ENCODE results near the gene EDIL3. TPM values are rescaled to one million over a fixed set of nuclear protein-coding genes. Genes with fewer than 3 reads are reported as not detected.
"Not testable (repeated sequence)": the region's sequence is repeated elsewhere in the genome, so short reads cannot be mapped to it uniquely, and the experiment has no call there.

The EDIL3 gene
- total RNA-seq, 1 experiment from 2014 or later: 109 TPM

- peak; percentile 85 for DNase-seq (ENCODE audit: low read depth)
Measured at GRCh38 chr5:84378961-84379360, 5.7 kb downstream of the EDIL3 start.

- peak; percentile 82 for DNase-seq (ENCODE audit: low read depth)
Measured at GRCh38 chr5:84378420-84378819, 6.3 kb downstream of the EDIL3 start.

DNA sequence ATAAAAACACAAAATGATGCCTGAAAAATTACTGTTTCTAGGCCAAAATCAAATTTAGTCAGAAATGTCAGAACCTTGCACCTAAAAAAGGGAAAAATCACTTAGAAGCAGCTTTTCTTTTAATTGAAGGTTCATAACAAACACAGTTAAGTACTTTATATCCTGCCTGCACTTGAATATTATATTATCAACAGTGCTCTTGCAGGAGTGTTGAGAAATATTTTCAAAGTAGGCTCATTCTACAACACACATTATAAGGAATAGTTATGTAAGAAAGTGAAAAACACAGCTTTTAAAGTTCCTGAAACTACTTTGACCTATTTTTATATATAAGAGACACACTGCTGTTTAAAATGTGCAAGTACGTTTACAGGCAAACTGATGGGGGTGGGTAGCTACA lies 8.3 kb downstream of the EDIL3 start:
- no peak for DNase-seq (ENCODE audit: low read depth)

DNA sequence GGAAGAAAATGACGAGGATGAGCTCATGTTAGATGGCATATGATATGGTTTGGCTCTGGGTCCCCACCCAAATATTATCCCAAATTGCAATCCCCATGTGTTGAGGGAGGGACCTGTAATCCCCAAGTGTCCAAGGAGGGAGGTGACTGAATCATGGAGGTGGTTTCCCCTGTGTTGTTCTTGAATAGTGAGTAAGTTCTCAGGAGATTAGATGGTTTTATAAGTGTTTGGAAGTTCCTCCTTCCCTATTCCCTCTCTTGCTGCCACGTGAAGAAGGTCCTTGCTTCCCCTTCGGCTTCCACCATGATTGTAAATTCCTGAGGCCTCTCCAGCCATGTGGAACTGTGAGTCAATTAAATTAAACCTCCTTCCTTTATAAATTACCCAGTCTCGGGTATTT lies 10.1 kb downstream of the EDIL3 start:
- DNase-seq (ENCODE audit: low read depth): peak; percentile 72

DNA sequence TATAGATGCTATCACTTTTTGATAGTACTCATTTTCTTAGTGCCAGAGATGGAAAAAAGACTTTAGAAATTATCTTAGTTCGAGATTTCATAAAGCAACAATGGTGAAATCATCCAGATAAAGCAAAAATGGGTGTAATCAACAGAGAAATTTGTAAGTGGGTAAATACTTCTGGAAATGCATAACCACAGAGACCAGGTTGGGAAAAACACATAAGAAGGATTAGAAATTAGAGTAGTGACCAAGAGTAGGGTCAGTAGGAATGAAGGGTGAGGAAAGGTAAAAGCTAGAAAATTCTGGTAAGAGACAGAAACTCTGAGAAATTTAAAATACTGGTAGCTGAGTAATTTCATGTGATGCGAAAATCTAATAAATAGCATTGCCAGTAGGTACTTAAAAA lies 11.2 kb downstream of the EDIL3 start:
- DNase-seq (ENCODE audit: low read depth): no peak

DNA sequence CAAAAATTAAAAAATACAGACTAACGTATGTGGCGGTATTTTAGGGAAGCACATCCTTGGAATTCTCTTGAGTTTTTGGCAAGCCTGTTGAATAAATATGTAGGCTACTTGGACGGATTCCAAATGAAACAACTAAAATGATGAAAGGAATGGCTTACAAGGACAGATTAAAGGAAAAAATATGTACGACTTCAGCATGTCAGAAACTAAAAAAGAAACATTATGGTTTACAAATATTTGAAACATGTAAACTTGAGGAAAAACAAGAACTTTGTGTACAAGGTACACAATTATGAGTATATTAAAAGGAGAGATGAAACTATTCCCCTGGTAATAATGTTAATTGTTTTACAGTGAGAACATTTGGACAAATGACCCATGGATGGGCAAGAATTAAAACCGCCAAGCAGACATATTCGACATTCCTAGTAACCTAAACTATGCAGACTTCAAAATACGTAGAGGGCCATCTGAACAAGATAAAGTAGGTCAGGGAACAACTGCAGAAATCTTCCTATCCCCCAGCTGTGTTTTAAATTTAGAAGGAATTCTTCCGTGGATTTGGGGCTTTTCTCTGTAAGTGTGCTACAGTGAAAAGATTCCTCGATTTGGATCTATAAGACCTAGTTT lies 12.5 kb downstream of the EDIL3 start:
- peak; percentile 72 for DNase-seq (ENCODE audit: low read depth)

DNA sequence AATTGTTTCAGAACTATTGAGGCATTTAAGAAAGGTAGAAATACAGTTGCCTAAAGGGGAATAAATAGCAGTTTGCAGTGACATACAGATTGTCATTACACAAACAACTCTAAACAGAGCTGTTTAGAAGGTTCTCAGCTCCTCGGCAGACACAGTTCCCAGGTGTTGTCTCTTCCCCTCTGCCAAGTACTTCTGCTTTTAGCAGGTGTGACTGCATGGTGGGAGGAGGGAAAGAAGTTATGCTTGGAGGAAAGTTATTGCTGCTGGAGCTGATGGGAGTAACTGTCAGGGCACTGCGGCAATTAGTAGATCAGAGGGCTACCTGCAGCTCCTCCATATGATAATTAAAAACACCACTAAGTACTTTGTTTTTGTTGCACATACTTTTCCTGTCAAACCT lies 14.5 kb downstream of the EDIL3 start:
- DNase-seq (ENCODE audit: low read depth): no peak

- DNase-seq (ENCODE audit: low read depth): no peak
Measured at GRCh38 chr5:84364043-84364442, 20.6 kb downstream of the EDIL3 start.

DNA sequence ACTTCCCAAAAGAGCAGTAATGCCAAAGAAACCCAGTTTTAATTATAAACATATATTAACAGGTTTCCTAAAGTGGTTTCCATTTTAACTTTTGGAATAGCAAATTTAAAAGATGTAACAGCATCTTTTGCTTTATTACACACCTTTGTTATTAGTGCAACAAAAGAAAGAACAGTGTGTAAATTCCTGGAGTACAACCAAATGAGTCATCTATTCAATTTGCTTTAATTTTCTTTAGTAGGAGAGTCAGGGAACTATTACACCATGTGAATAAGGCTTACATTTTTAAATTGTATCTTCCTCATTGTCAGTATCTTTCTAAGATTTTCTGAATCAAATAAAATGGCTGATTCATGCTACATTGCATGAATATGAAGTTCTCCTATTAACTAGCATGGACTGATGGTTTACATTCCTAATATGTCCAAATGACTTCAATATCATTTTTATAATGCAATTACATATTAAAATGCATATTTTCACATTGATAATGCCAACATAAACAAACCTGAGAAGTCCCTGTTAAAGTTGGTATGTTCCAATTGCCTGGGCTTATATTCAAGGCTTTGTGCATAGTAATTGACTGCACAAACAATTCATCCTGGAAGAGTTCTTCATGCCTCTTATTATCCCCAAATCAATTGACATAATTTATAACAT lies 22.5 kb downstream of the EDIL3 start:
- DNase-seq (ENCODE audit: low read depth): peak; percentile 34

DNA sequence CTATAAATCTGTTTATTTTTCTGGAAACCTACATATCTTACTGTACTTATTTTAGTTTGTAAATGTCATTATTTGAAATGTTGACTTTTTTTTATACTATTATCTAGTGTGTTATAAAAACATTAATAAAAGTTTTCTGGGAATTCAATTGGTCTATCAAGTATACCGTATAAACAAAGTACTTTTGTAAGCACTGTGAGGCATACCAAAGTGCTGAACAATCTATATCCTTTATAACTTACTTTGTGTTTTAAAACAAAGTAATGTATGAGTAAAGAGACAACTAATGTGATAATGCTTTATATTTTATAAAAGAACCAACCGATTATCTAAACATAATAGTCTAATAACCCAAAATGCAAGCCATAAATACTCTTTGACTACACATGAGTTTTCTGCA lies 23.1 kb downstream of the EDIL3 start:
- no peak for DNase-seq (ENCODE audit: low read depth)

- DNase-seq (ENCODE audit: low read depth): no peak
Measured at GRCh38 chr5:84360056-84360455, 24.6 kb downstream of the EDIL3 start.

- DNase-seq (ENCODE audit: low read depth): peak; percentile 68
Measured at GRCh38 chr5:84354101-84354500, 30.6 kb downstream of the EDIL3 start.

DNA sequence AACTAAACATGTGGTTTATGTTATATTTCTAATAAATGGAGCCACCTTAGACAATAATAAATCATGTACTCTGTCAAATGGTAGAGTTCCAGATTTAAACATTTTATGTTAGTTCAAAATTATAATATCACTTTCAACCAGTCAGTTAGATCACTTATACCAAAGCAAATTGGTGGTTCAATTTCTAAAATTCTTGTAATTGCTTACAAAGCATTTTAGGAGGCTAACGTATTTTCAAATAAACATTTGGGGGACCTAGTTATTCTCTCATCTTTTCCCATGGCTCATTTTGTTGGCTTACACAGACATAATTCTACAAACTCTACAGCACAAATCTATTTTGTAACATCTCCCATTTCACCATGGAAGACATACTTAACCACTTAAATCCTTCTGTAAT lies 39.9 kb downstream of the EDIL3 start:
- DNase-seq (ENCODE audit: low read depth): no peak

DNA sequence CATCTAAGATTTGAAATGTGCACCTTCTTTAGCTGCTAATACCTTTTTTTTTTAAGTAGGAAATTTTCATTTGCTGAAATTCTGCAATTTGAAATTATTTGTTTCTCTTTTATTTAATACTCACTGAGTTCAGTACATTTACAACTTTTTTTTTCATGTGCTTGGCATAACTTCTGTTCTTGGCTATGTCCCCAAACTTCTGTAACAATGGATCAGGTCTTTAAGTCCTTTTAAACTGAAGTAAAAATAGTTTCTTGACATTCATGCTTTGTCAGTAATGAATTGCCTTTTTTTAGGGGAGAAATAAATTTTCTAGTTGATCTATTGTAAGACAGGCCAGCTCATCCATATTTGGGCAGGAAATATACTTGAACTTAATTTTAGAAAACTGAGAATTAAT lies 41.5 kb downstream of the EDIL3 start:
- DNase-seq (ENCODE audit: low read depth): no peak

- no peak for DNase-seq (ENCODE audit: low read depth)
Measured at GRCh38 chr5:84332106-84332505, 52.6 kb downstream of the EDIL3 start.

- no peak for DNase-seq (ENCODE audit: low read depth)
Measured at GRCh38 chr5:84327591-84327990, 57.1 kb downstream of the EDIL3 start.

DNA sequence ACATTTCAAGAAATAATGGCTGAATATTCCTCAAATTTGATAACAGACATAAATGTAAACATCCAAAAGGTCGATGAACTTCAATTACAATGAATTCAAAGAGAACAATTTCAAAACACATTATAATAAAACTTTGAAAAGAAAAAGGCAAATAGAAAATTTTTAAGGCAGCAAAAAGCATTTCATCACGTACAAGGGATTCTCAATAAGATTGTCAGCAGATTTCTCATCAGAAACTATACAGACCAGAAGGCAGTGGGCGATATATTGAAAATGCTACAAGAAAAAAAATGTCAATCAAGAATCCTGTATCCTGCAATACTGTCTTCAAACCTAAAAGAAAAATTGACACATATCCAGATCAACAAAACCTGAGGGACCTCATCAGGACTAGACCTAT lies 62.0 kb downstream of the EDIL3 start:
- no peak for DNase-seq (ENCODE audit: low read depth)

- DNase-seq (ENCODE audit: low read depth): not testable (repeated sequence)
Measured at GRCh38 chr5:84317826-84318225, 66.9 kb downstream of the EDIL3 start.

GRCh38 chr5:84312280-84312679 lies 72.4 kb downstream of the EDIL3 start:
- not testable (repeated sequence) for DNase-seq (ENCODE audit: low read depth)

DNA sequence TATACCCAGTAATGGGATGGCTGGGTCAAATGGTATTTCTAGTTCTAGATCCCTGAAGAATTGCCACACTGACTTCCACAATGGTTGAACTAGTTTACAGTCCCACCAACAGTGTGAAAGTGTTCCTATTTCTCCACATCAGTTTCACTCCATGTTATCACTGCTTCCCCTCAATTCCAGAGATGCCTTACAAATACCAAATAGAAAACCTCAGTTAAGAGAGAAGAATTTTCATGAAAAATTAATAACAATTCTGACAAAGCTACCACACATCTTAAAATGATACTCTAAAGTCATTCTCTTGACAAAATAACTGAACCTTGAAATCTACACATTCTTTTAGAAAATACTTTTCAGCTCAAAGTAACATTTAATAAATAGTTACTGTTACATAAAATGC lies 74.8 kb downstream of the EDIL3 start:
- DNase-seq (ENCODE audit: low read depth): not testable (repeated sequence)

DNA sequence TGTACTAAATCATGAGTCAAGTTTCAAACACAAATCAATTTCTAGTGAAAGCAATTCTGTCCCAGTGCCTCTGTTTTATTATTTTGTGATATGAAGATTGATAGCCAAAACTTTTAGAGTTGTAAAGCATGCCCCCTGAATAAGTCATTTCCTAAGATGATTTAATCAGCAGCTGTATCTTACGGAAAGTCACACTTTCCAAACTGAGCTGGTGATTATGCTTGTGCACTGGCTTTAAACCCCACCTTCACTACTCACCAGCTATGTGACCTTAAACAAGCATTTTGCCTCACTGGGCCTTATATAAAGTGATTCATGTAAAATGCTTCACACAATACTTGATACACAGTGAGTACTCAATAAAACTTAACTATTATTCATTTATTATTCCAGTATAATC lies 78.1 kb downstream of the EDIL3 start:
- peak; percentile 60 for DNase-seq (ENCODE audit: low read depth)

DNA sequence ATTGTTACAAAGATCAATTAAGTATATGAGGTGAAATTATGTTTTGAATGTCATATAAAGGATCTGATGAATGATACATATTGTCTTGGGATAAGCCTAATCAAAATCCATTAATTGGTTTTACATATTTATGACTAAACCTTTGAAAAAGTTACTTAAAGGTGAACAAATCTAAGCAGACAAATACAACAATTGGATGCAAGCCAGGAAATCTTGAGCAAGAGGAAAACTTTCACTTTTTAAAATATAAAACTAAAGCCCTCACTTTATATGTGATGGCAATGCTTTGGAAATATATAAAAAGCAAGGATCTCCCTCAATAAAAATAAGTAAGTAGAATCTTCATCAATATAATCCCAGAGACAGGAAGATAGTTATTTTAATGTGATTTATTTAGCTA lies 80.1 kb downstream of the EDIL3 start:
- no peak for DNase-seq (ENCODE audit: low read depth)

DNA sequence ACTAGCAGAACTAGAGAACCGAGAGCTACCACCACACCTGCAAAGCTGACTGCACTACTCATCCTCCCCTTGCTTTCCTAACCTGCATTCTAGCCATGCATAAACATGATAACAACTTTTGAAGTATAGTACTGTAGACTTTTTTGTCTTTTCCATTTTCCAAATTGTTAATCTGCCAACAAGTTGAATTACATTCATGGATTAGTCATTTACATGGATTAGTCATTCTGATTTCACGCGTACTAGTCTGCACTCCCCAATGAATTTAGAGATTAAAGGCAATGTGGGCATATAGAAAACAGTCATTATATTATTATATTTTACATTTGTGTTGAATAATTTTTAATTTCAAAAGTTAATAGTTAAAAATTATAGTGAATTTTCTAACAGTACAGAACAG lies 81.4 kb downstream of the EDIL3 start:
- peak; percentile 70 for DNase-seq (ENCODE audit: low read depth)

- DNase-seq (ENCODE audit: low read depth): peak; percentile 76
Measured at GRCh38 chr5:84301535-84301934, 83.1 kb downstream of the EDIL3 start.
